Caco-2 (cell line): Measurements from ENCODE around the gene OSBPL2. TPM values are rescaled to one million over a fixed set of nuclear protein-coding genes. Genes with fewer than 3 reads are reported as not detected.

Experiments used
- BruUV-seq: library from RNA; stranded (reverse); fragments of 400-500 nt; replicated peaks from 2 replicates; lab custom pipeline; 2021; lab: Mats Ljungman, UMichigan
- CTCF ChIA-PET: fragments of 300-600 bp; sonication (Branson Sonifier 250); formaldehyde crosslinking; loops from one replicate; lab custom pipeline; 2022; ENCODE audit warnings: antibody characterized with exemption; lab: Charles Lee
- POLR2A ChIA-PET: fragments of 300-600 bp; sonication (Branson Sonifier 250); formaldehyde crosslinking; loops from one replicate; lab custom pipeline; 2022; ENCODE audit warnings: antibody characterized with exemption; lab: Charles Lee
- DNase-seq, 2 experiments: peaks; one replicate each; pipeline versions ENCODE4 v3.0.0 to v3.0.0-alpha.2; 2020 to 2022
- H3K27me3 ChIP-seq: replicated peaks from 2 replicates; pipeline ENCODE4 v1.6.0; 2011; ENCODE audit warnings: low read length; ENCODE audit not compliant: control insufficient read depth, insufficient read depth
- H3K36me3 ChIP-seq: 2 replicates; pipeline ENCODE4 v1.5.1; 2011; ENCODE audit warnings: low read length; ENCODE audit not compliant: control insufficient read depth, insufficient read depth
- H3K4me1 ChIP-seq: fragments of 250-450 bp; sonication (Bioruptor Pico); 2 replicates; pipeline ENCODE4 v1.5.1; 2020; ENCODE audit warnings: mild to moderate bottlenecking
- H3K4me3 ChIP-seq: 2 replicates; pipeline ENCODE4 v1.5.1; 2011; ENCODE audit warnings: low read depth, mild to moderate bottlenecking, control low read depth, low read length
- H3K9me3 ChIP-seq: fragments of 250-450 bp; sonication (Bioruptor Pico); 2 replicates; pipeline ENCODE4 v1.5.1; 2020; ENCODE audit warnings: mild to moderate bottlenecking, moderate library complexity
- H3K27ac Mint-ChIP-seq: one replicate; pipeline ENCODE4 v1.8.0; 2022; ENCODE audit warnings: mixed read lengths; ENCODE audit not compliant: unreplicated experiment
- H3K27me3 Mint-ChIP-seq: one replicate; pipeline ENCODE4 v1.8.0; 2022; ENCODE audit warnings: mixed read lengths; ENCODE audit not compliant: insufficient read depth, unreplicated experiment
- H3K36me3 Mint-ChIP-seq: one replicate; pipeline ENCODE4 v1.8.0; 2022; ENCODE audit warnings: mild to moderate bottlenecking, mixed read lengths; ENCODE audit not compliant: insufficient read depth, unreplicated experiment
- H3K4me1 Mint-ChIP-seq: one replicate; pipeline ENCODE4 v1.8.0; 2022; ENCODE audit warnings: low read depth, mixed read lengths; ENCODE audit not compliant: unreplicated experiment
- H3K4me3 Mint-ChIP-seq: one replicate; pipeline ENCODE4 v1.8.0; 2022; ENCODE audit warnings: mild to moderate bottlenecking, moderate library complexity, mixed read lengths; ENCODE audit not compliant: unreplicated experiment
- H3K9me3 Mint-ChIP-seq: one replicate; pipeline ENCODE4 v1.8.0; 2022; ENCODE audit warnings: mixed read lengths; ENCODE audit not compliant: unreplicated experiment
- CTCF ChIP-seq, 2 experiments: fragments of 200-600 bp in 1 of 2; IDR thresholded peaks; 1 replicate in 1 of 2; 2 replicates in 1 of 2; pipeline versions ENCODE4 v1.5.1 to v1.8.0; 2011 to 2022; ENCODE audit warnings: antibody characterized with exemption in 1 of 2, control low read depth in 1 of 2, inconsistent platforms in 1 of 2, low read depth in 1 of 2, low read length in 1 of 2, mild to moderate bottlenecking in 1 of 2, moderate library complexity in 1 of 2; ENCODE audit not compliant: insufficient read depth in 1 of 2, severe bottlenecking in 1 of 2, unreplicated experiment in 1 of 2
- intact Hi-C: fragments of 100-400 bp; cut with micrococcal nuclease; formaldehyde crosslinking; loops from one replicate; pipeline ENCODE4 v1.10.0; 2022; ENCODE audit not compliant: unreplicated experiment
- total RNA-seq: library from RNA; stranded (reverse); gene quantifications from 2 replicates; pipeline ENCODE4 v1.2.3, GENCODE V29; 2022

Gene OSBPL2
- total RNA-seq, 1 experiment from 2014 or later, result 132 TPM

- ChIA-PET CTCF (interaction anchor here (1.0 kb wide), 1 partner anchor 14 kb away, joined by 3 read pairs; no protein-coding TSS in a partner anchor), POLR2A (no interaction called here)
- H3K9me3 ChIP-seq, result no peaks in the 10 kb centered on the region
- Mint-ChIP-seq H3K36me3 (peaks cover 63% of the 10 kb centered on the region), H3K27ac (no peak overlapping the region), H3K4me3 (no peak overlapping the region), H3K4me1 (peaks cover 7% of the 10 kb centered on the region), H3K27me3 (no peaks in the 10 kb centered on the region), H3K9me3 (no peaks in the 10 kb centered on the region)
- no peaks in the 10 kb centered on the region for H3K27me3 ChIP-seq
- no peak for DNase-seq
- no peak overlapping the region for H3K4me3 ChIP-seq
- no peak for TF ChIP-seq CTCF (IDR thresholded peaks at IDR 0.05; ENCODE audit: insufficient read depth in 1 of 2, low read depth in 1 of 2, low read length in 1 of 2, severe bottlenecking in 1 of 2, unreplicated experiment in 1 of 2)
- 0 out of 2 replicates have a peak, but pooled peaks cover 3% of the 10 kb centered on the region for H3K36me3 ChIP-seq
- BruUV-seq, result no TSS peak
- intact Hi-C loops, result no loop called here
- no peaks in the 10 kb centered on the region for H3K4me1 ChIP-seq
Measured at GRCh38 chr20:62246431-62246830, 8.1 kb downstream of the OSBPL2 start.

- H3K36me3 Mint-ChIP-seq, result peaks cover 60% of the 10 kb centered on the region
- no peak overlapping the region for H3K4me3 Mint-ChIP-seq
- ChIA-PET CTCF (interaction anchor here (0.6 to 1.0 kb wide), 2 partner anchors 13 to 1870 kb away, joined by 3 read pairs; no protein-coding TSS in a partner anchor), POLR2A (interaction anchor here (0.6 kb wide), 1 partner anchor 55 kb away, joined by 4 read pairs; no protein-coding TSS in a partner anchor)
- H3K27me3 ChIP-seq, result no peaks in the 10 kb centered on the region
- no peaks in the 10 kb centered on the region for H3K4me1 ChIP-seq
- no peaks in the 10 kb centered on the region for H3K27me3 Mint-ChIP-seq
- no peaks in the 10 kb centered on the region for H3K9me3 Mint-ChIP-seq
- peaks cover 7% of the 10 kb centered on the region for H3K4me1 Mint-ChIP-seq
- no peak for TF ChIP-seq CTCF (IDR thresholded peaks at IDR 0.05; ENCODE audit: insufficient read depth in 1 of 2, low read depth in 1 of 2, low read length in 1 of 2, severe bottlenecking in 1 of 2, unreplicated experiment in 1 of 2)
- intact Hi-C loops, result no loop called here
- no peak for DNase-seq
- no peak overlapping the region for H3K27ac Mint-ChIP-seq
- H3K4me3 ChIP-seq, result no peak overlapping the region
- BruUV-seq, result no TSS peak
- 0 out of 2 replicates have a peak, but pooled peaks cover 3% of the 10 kb centered on the region for H3K36me3 ChIP-seq
- no peaks in the 10 kb centered on the region for H3K9me3 ChIP-seq
Measured at GRCh38 chr20:62246872-62247652, 8.7 kb downstream of the OSBPL2 start.

GRCh38 chr20:62248890-62249560 lies 10.7 kb downstream of the OSBPL2 start:
- intact Hi-C loops, result no loop called here
- no TSS peak for BruUV-seq
- Mint-ChIP-seq H3K27me3 (no peaks in the 10 kb centered on the region), H3K36me3 (peaks cover 50% of the 10 kb centered on the region), H3K9me3 (no peaks in the 10 kb centered on the region), H3K4me1 (peaks cover 7% of the 10 kb centered on the region), H3K27ac (no peak overlapping the region), H3K4me3 (no peak overlapping the region)
- peaks cover 6% of the 10 kb centered on the region for H3K36me3 ChIP-seq
- POLR2A ChIA-PET, result interaction anchor here (0.5 kb wide), 1 partner anchor 260 kb away, joined by 5 read pairs; no protein-coding TSS in a partner anchor
- no peak for DNase-seq
- CTCF ChIA-PET, result no interaction called here
- no peaks in the 10 kb centered on the region for H3K4me1 ChIP-seq
- H3K9me3 ChIP-seq, result no peaks in the 10 kb centered on the region
- no peak overlapping the region for H3K4me3 ChIP-seq
- no peak for TF ChIP-seq CTCF (IDR thresholded peaks at IDR 0.05; ENCODE audit: insufficient read depth in 1 of 2, low read depth in 1 of 2, low read length in 1 of 2, severe bottlenecking in 1 of 2, unreplicated experiment in 1 of 2)
- no peaks in the 10 kb centered on the region for H3K27me3 ChIP-seq
